ENCODE data around the gene ATF7IP2. TPM values are rescaled to one million over a fixed set of nuclear protein-coding genes. Genes with fewer than 3 reads are reported as not detected.

The ATF7IP2 gene
- total RNA-seq, 1 donor from 2014 or later: 12.3 TPM

- ATAC-seq: peak; percentile 40
These were observed 128.7 kb downstream of the ATF7IP2 start for GRCh38 chr16:10514369-10515055.

DNA sequence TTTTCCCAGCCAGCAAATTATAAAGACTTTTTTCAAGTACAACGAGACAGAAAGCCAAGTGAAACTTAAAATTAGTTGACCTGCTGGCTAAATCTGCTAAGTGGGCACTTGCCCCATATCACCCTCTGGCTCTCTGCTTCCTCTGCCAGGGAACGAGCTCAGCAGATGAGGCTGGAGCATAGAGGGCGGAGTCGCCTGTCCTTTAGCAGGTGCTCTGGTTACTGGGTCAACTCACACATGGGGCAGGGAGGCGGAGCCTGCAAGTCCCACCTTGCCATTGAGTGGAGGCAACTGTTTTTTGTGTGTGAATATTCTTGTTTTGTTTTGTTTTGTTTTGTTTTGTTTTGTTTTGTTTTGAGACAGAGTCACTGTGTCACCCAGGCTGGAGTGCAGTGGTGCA, 132.0 kb downstream of the ATF7IP2 start:
- Histone ChIP-seq H3K9me3 (no peaks in the 10 kb centered on the region), H3K27ac (no peak overlapping the region), H3K4me3 (no peak overlapping the region), H3K4me1 (peaks cover 8% of the 10 kb centered on the region), H3K36me3 (no peaks in the 10 kb centered on the region), H3K27me3 (no peaks in the 10 kb centered on the region)
- no peak for ATAC-seq
- intact Hi-C loops (cut with DNase I): loop anchor here (5.0 kb wide), 1 partner anchor 219 kb away; no protein-coding TSS in a partner anchor
- no peak for TF ChIP-seq CTCF (IDR thresholded peaks at IDR 0.05)
- no peak for DNase-seq

More at GRCh38 chr16:10514369-10515055, 128.7 kb downstream of the ATF7IP2 start:
- peaks cover 8% of the 10 kb centered on the region for H3K4me1 ChIP-seq
- H3K36me3 ChIP-seq: no peaks in the 10 kb centered on the region
- H3K4me3 ChIP-seq: no peak overlapping the region
- H3K9me3 ChIP-seq: no peaks in the 10 kb centered on the region
- no peaks in the 10 kb centered on the region for H3K27me3 ChIP-seq
- peak overlapping the region; percentile 33 for H3K27ac ChIP-seq
- intact Hi-C loops (cut with DNase I): loop anchor here (5.0 kb wide), 2 partner anchors 207 to 223 kb away; no protein-coding TSS in a partner anchor
- DNase-seq: no peak
- peak; percentile 63 for TF ChIP-seq CTCF (IDR thresholded peaks at IDR 0.05)

DNA sequence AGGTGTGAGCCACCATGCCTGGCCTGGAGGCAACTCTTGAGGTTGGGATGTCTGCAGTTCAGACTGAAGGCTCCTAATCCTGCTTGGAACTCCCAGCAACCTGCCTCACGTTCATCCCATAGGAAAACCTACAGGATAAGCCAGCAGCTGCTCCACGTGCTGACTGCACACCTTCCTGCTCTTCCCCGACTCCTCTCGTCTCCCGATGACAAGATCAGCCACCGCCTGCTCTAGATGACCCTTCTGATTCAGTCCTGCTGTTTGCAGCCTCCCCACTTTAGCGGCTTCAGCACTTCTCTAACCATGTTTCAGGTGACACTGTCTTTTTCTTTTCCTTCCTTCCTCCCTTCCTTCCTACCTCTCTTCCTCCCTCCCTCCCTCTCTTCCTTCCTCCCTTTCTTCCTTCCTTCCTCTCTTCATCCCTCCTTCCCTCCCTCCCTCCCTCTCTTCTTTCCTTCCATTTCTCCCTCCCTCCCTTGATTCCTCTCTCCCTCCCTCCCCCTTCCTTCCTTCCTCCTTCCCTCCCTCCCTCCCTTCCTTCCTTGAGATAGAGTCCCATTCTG, 132.7 kb downstream of the ATF7IP2 start:
- no peak for DNase-seq

DNA sequence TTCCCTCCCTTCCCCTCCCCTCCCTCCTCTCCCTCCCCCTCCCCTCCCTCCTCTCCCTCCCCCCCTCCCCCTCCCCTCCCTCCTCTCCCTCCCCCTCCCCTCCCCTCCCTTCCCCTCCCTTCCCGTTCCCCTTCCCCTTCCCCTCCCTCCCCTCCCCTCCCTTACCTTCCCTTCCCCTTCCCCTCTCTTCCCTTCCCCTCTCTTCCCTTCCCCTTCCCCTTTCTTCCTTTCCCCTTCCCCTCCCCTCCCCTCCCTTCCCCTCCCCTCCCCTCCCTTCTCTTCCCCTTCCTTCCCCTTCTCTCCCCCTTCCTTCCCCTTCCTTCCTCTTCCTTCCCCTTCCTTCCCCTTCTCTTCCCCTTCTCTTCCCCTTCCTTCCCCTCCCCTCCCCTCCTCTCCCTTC, 133.4 kb downstream of the ATF7IP2 start:
- H3K9me3 ChIP-seq: no peaks in the 10 kb centered on the region
- no peak for ATAC-seq
- H3K27ac ChIP-seq: no peak overlapping the region
- no peak for TF ChIP-seq CTCF (IDR thresholded peaks at IDR 0.05)
- H3K36me3 ChIP-seq: peaks cover 5% of the 10 kb centered on the region
- no peak for DNase-seq
- no peak overlapping the region for H3K4me3 ChIP-seq
- H3K4me1 ChIP-seq: peaks cover 8% of the 10 kb centered on the region
- intact Hi-C loops (cut with DNase I): loop anchor here (5.0 kb wide), 1 partner anchor 218 kb away; no protein-coding TSS in a partner anchor
- no peaks in the 10 kb centered on the region for H3K27me3 ChIP-seq

More for the DNA sequence above, 132.7 kb downstream of the ATF7IP2 start:
- peaks cover 1% of the 10 kb centered on the region for H3K36me3 ChIP-seq
- TF ChIP-seq CTCF (IDR thresholded peaks at IDR 0.05): no peak
- intact Hi-C loops (cut with DNase I): loop anchor here (5.0 kb wide), 1 partner anchor 219 kb away; no protein-coding TSS in a partner anchor
- peaks cover 8% of the 10 kb centered on the region for H3K4me1 ChIP-seq
- H3K9me3 ChIP-seq: no peaks in the 10 kb centered on the region
- H3K4me3 ChIP-seq: no peak overlapping the region
- no peak overlapping the region for H3K27ac ChIP-seq
- no peaks in the 10 kb centered on the region for H3K27me3 ChIP-seq
- ATAC-seq: no peak

GRCh38 chr16:10519929-10520868, 134.3 kb downstream of the ATF7IP2 start:
- Histone ChIP-seq H3K9me3 (no peaks in the 10 kb centered on the region), H3K4me3 (no peak overlapping the region), H3K27me3 (no peaks in the 10 kb centered on the region), H3K36me3 (peaks cover 5% of the 10 kb centered on the region), H3K4me1 (peaks cover 3% of the 10 kb centered on the region), H3K27ac (no peak overlapping the region)
- ATAC-seq (peak; percentile 72), DNase-seq (no peak)
- intact Hi-C loops (cut with DNase I): loop anchor here (5.0 kb wide), 1 partner anchor 217 kb away; no protein-coding TSS in a partner anchor
- no peak for TF ChIP-seq CTCF (IDR thresholded peaks at IDR 0.05)

All from upper lobe of right lung (tissue), 1 donor.